Osteoblast (primary cell): ENCODE data around the gene UGT3A1. TPM values are rescaled to one million over a fixed set of nuclear protein-coding genes. Genes with fewer than 3 reads are reported as not detected.
"Not testable (repeated sequence)": the region's sequence is repeated elsewhere in the genome, so short reads cannot be mapped to it uniquely, and the experiment has no call there.

Experiments used
- DNase-seq: peaks from one replicate; pipeline ENCODE4 v3.0.0; 2011; ENCODE audit warnings: low spot score, mixed read lengths; ENCODE audit not compliant: insufficient read length; ENCODE audit errors: missing footprints
- H2AFZ ChIP-seq: 2 replicates; pipeline ENCODE4 v1.6.0; 2011; ENCODE audit warnings: mild to moderate bottlenecking, low read length
- H3K27ac ChIP-seq: 2 replicates; pipeline ENCODE4 v1.5.1; 2011; ENCODE audit warnings: mild to moderate bottlenecking, low read depth, low read length, moderate library complexity
- H3K27me3 ChIP-seq: 2 replicates; pipeline ENCODE4 v1.6.0; 2012; ENCODE audit warnings: mild to moderate bottlenecking, control low read depth, inconsistent platforms, low read length, moderate library complexity; ENCODE audit not compliant: insufficient read depth
- H3K36me3 ChIP-seq: 2 replicates; pipeline ENCODE4 v1.5.1; 2011; ENCODE audit warnings: mild to moderate bottlenecking, low read length, control low read depth, moderate library complexity; ENCODE audit not compliant: insufficient read depth
- H3K4me1 ChIP-seq: 2 replicates; pipeline ENCODE4 v1.5.1; 2011; ENCODE audit warnings: mild to moderate bottlenecking, low read length, control low read depth, moderate library complexity; ENCODE audit not compliant: insufficient read depth
- H3K4me2 ChIP-seq: 2 replicates; pipeline ENCODE4 v1.6.0; 2011; ENCODE audit warnings: mild to moderate bottlenecking, low read length; ENCODE audit not compliant: insufficient read depth
- H3K4me3 ChIP-seq: fragments of 200-600 bp; sonication (generic); 3 replicates; pipeline ENCODE4 v1.5.1; 2012; ENCODE audit warnings: mild to moderate bottlenecking, low read length, inconsistent platforms; ENCODE audit not compliant: insufficient read depth
- H3K79me2 ChIP-seq: 2 replicates; pipeline ENCODE4 v1.6.0; 2012; ENCODE audit warnings: mild to moderate bottlenecking, low read length, control low read depth, inconsistent platforms; ENCODE audit not compliant: insufficient read depth
- H3K9me3 ChIP-seq: 2 replicates; pipeline ENCODE4 v1.5.1; 2011; ENCODE audit warnings: low read depth, low read length, control low read depth
- H4K20me1 ChIP-seq: 2 replicates; pipeline ENCODE4 v1.6.0; 2012; ENCODE audit warnings: mild to moderate bottlenecking, low read length, control low read depth; ENCODE audit not compliant: insufficient read depth
- CTCF ChIP-seq: IDR thresholded peaks from 2 replicates; pipeline ENCODE4 v1.5.1; 2011; ENCODE audit warnings: mild to moderate bottlenecking, low read depth, low read length, moderate library complexity; ENCODE audit errors: extremely low read depth
- total RNA-seq: library from RNA; depleted of rRNA; stranded (reverse); fragments of >200 nt; gene quantifications from 2 replicates; pipeline ENCODE4 v1.2.3, GENCODE V29; 2012

The UGT3A1 gene
- total RNA-seq, 1 donor, result not detected

GRCh38 chr5:35990520-35990919 lies 670 bp downstream of the UGT3A1 start:
- Histone ChIP-seq H3K4me2 (no peak overlapping the region), H3K27ac (no peak overlapping the region), H3K27me3 (peaks cover 5% of the 10 kb centered on the region), H3K4me1 (no peaks in the 10 kb centered on the region), H2AFZ (no peak overlapping the region), H3K36me3 (no peaks in the 10 kb centered on the region), H4K20me1 (no peaks in the 10 kb centered on the region), H3K9me3 (no peaks in the 10 kb centered on the region), H3K4me3 (no peak overlapping the region), H3K79me2 (no peaks in the 10 kb centered on the region)
- no peak for TF ChIP-seq CTCF
- DNase-seq, result peak; percentile 36

- no peak overlapping the region for H2AFZ ChIP-seq
- H3K4me2 ChIP-seq, result no peak overlapping the region
- no peaks in the 10 kb centered on the region for H3K79me2 ChIP-seq
- H3K9me3 ChIP-seq, result no peaks in the 10 kb centered on the region
- H3K36me3 ChIP-seq, result no peaks in the 10 kb centered on the region
- H3K27me3 ChIP-seq, result peaks cover 5% of the 10 kb centered on the region
- no peaks in the 10 kb centered on the region for H4K20me1 ChIP-seq
- H3K4me1 ChIP-seq, result no peaks in the 10 kb centered on the region
- no peak overlapping the region for H3K4me3 ChIP-seq
- DNase-seq, result no peak
- TF ChIP-seq CTCF, result no peak
- no peak overlapping the region for H3K27ac ChIP-seq
Measured at GRCh38 chr5:35988529-35988928, 2.7 kb downstream of the UGT3A1 start.

GRCh38 chr5:35987776-35988175 lies 3.4 kb downstream of the UGT3A1 start:
- Histone ChIP-seq H2AFZ (no peak overlapping the region), H3K79me2 (no peaks in the 10 kb centered on the region), H3K9me3 (no peaks in the 10 kb centered on the region), H3K4me3 (no peak overlapping the region), H3K4me2 (no peak overlapping the region), H3K36me3 (no peaks in the 10 kb centered on the region), H4K20me1 (no peaks in the 10 kb centered on the region), H3K27me3 (peaks cover 5% of the 10 kb centered on the region), H3K4me1 (no peaks in the 10 kb centered on the region), H3K27ac (no peak overlapping the region)
- DNase-seq, result no peak
- no peak for TF ChIP-seq CTCF

- TF ChIP-seq CTCF, result no peak
- Histone ChIP-seq H3K4me2 (no peak overlapping the region), H3K27ac (no peak overlapping the region), H3K36me3 (no peaks in the 10 kb centered on the region), H3K4me1 (no peaks in the 10 kb centered on the region), H2AFZ (no peak overlapping the region), H3K4me3 (no peak overlapping the region), H3K79me2 (no peaks in the 10 kb centered on the region), H3K9me3 (no peaks in the 10 kb centered on the region), H4K20me1 (no peaks in the 10 kb centered on the region), H3K27me3 (no peaks in the 10 kb centered on the region)
- DNase-seq, result no peak
Measured at GRCh38 chr5:35979715-35980114, 11.5 kb downstream of the UGT3A1 start.

GRCh38 chr5:35976859-35977258 lies 14.3 kb downstream of the UGT3A1 start:
- H3K27me3 ChIP-seq, H3K4me1 ChIP-seq, H3K36me3 ChIP-seq, H3K9me3 ChIP-seq, H2AFZ ChIP-seq, DNase-seq, H3K27ac ChIP-seq, H4K20me1 ChIP-seq, H3K79me2 ChIP-seq, H3K4me3 ChIP-seq, H3K4me2 ChIP-seq: not testable (repeated sequence)
